H1 (cell line): ENCODE results near the gene JPH2. TPM values are rescaled to one million over a fixed set of nuclear protein-coding genes. Genes with fewer than 3 reads are reported as not detected.

Source experiments
- CTCF ChIA-PET: fragments of 300-600 bp; sonication (Branson Sonifier 250); formaldehyde crosslinking; loops from one replicate; lab custom pipeline; 2021; ENCODE audit not compliant: partially characterized antibody; lab: Charles Lee
- POLR2A ChIA-PET: fragments of 300-600 bp; sonication (Branson Sonifier 250); formaldehyde crosslinking; loops from one replicate; lab custom pipeline; 2021; ENCODE audit warnings: inconsistent platforms; ENCODE audit not compliant: partially characterized antibody; lab: Charles Lee
- DNase-seq, 2 experiments: peaks; one replicate each; pipeline versions ENCODE4 v3.0.0 to v3.0.0-alpha.2; 2010 to 2022; ENCODE audit warnings: low spot score in 2 of 2, low read depth in 1 of 2, mixed read lengths in 1 of 2
- FAIRE-seq: peaks from 2 replicates; lab custom pipeline; 2011; peaks lifted over from hg19 to GRCh38; lab: Jason Lieb, UNC
- H2AFZ ChIP-seq: 2 replicates; pipeline ENCODE4 v1.8.1; 2012; ENCODE audit warnings: low read length, inconsistent platforms
- H2AK5ac ChIP-seq: 2 replicates; pipeline ENCODE4 v1.6.1; 2013; ENCODE audit warnings: low read depth, low read length
- H2BK120ac ChIP-seq: replicated peaks from 2 replicates; pipeline ENCODE3; 2013; ENCODE audit warnings: low read depth, low read length, inconsistent platforms
- H2BK12ac ChIP-seq: 2 replicates; pipeline ENCODE4 v1.6.1; 2013; ENCODE audit warnings: low read depth, low read length
- H2BK15ac ChIP-seq: 2 replicates; pipeline ENCODE4 v1.6.1; 2013; ENCODE audit warnings: low read length
- H2BK20ac ChIP-seq: 2 replicates; pipeline ENCODE4 v1.6.1; 2013; ENCODE audit warnings: low read length
- H2BK5ac ChIP-seq: 2 replicates; pipeline ENCODE4 v1.6.1; 2013; ENCODE audit warnings: low read depth, low read length
- H3K14ac ChIP-seq: 2 replicates; pipeline ENCODE4 v1.6.1; 2013; ENCODE audit warnings: inconsistent platforms; ENCODE audit not compliant: insufficient read length
- H3K18ac ChIP-seq: 2 replicates; pipeline ENCODE4 v1.6.1; 2013; ENCODE audit warnings: low read length; ENCODE audit errors: extremely low read depth
- H3K23ac ChIP-seq: 2 replicates; pipeline ENCODE4 v1.6.1; 2013; ENCODE audit warnings: inconsistent platforms; ENCODE audit not compliant: insufficient read length
- H3K23me2 ChIP-seq: 2 replicates; pipeline ENCODE4 v1.6.1; 2013; ENCODE audit warnings: low read depth, low read length
- H3K27ac ChIP-seq: 2 replicates; pipeline ENCODE4 v1.6.1; 2011; ENCODE audit warnings: low read depth, low read length, inconsistent platforms
- H3K27me3 ChIP-seq, 4 experiments: replicated peaks in 1 of 4; 1 replicate in 1 of 4; 2 replicates in 3 of 4; pipeline versions ENCODE4 v1.6.1 to v1.8.1; 2011 to 2013; ENCODE audit warnings: low read length in 3 of 4, mild to moderate bottlenecking in 3 of 4, inconsistent platforms in 2 of 4, mixed read lengths in 2 of 4, moderate library complexity in 1 of 4; ENCODE audit not compliant: control insufficient read depth in 3 of 4, insufficient read depth in 3 of 4; ENCODE audit errors: extremely low read depth in 1 of 4
- H3K36me3 ChIP-seq, 4 experiments: 2 replicates each; pipeline versions ENCODE4 v1.6.1 to v1.8.1; 2011 to 2013; ENCODE audit warnings: mild to moderate bottlenecking in 4 of 4, low read length in 3 of 4, moderate library complexity in 2 of 4, control low read depth in 1 of 4, inconsistent platforms in 1 of 4; ENCODE audit not compliant: insufficient read depth in 4 of 4, control insufficient read depth in 2 of 4
- H3K4ac ChIP-seq: replicated peaks from 2 replicates; pipeline ENCODE3; 2013; ENCODE audit warnings: low read length, low read depth, mixed read lengths, inconsistent platforms; ENCODE audit not compliant: insufficient read length
- H3K4me1 ChIP-seq, 4 experiments: replicated peaks in 1 of 4; 1 replicate in 1 of 4; 2 replicates in 3 of 4; pipeline versions ENCODE4 v1.6.1 to v1.8.1; 2011 to 2013; ENCODE audit warnings: low read length in 3 of 4, inconsistent platforms in 2 of 4, mixed read lengths in 1 of 4; ENCODE audit not compliant: insufficient read depth in 4 of 4, control insufficient read depth in 3 of 4
- H3K4me2 ChIP-seq, 2 experiments: 2 replicates each; pipeline versions ENCODE4 v1.6.1 to v1.8.1; 2011 to 2013; ENCODE audit warnings: low read depth in 2 of 2, low read length in 2 of 2, control low read depth in 1 of 2, inconsistent platforms in 1 of 2, mild to moderate bottlenecking in 1 of 2; ENCODE audit not compliant: insufficient read depth in 1 of 2
- H3K4me3 ChIP-seq, 4 experiments: fragments of 200-600, 300-600 bp in 1 of 4; sonication (generic), shearing (Covaris generic), sonication (Bioruptor Twin) in 1 of 4; 2 replicates each; pipeline versions ENCODE4 v1.5.1 to v1.8.1; 2011 to 2016; ENCODE audit warnings: low read length in 4 of 4, low read depth in 3 of 4, control low read depth in 2 of 4, inconsistent platforms in 2 of 4, mild to moderate bottlenecking in 2 of 4, mixed read lengths in 1 of 4, moderate library complexity in 1 of 4; ENCODE audit not compliant: insufficient read depth in 2 of 4; ENCODE audit errors: extremely low read depth in 1 of 4
- H3K56ac ChIP-seq: replicated peaks from 2 replicates; pipeline ENCODE3; 2013; ENCODE audit warnings: low read depth, mild to moderate bottlenecking, mixed read lengths, low read length, inconsistent platforms; ENCODE audit not compliant: insufficient read length
- H3K79me1 ChIP-seq: 2 replicates; pipeline ENCODE4 v1.6.1; 2013; ENCODE audit warnings: low read depth, low read length, control low read depth
- H3K79me2 ChIP-seq, 2 experiments: 2 replicates each; pipeline versions ENCODE4 v1.6.1 to v1.8.1; 2012 to 2013; ENCODE audit warnings: low read length in 2 of 2, mild to moderate bottlenecking in 2 of 2, inconsistent platforms in 1 of 2; ENCODE audit not compliant: insufficient read depth in 2 of 2, control insufficient read depth in 1 of 2
- H3K9ac ChIP-seq, 4 experiments: replicated peaks in 1 of 4; 1 replicate in 1 of 4; 2 replicates in 3 of 4; pipeline versions ENCODE4 v1.6.1 to v1.8.1; 2011 to 2013; ENCODE audit warnings: low read depth in 3 of 4, low read length in 3 of 4, control low read depth in 2 of 4, mild to moderate bottlenecking in 2 of 4, moderate library complexity in 2 of 4, inconsistent platforms in 1 of 4; ENCODE audit errors: extremely low read depth in 1 of 4
- H3K9me3 ChIP-seq, 2 experiments: 2 replicates each; pipeline versions ENCODE4 v1.6.1 to v1.8.1; 2012 to 2013; ENCODE audit warnings: mild to moderate bottlenecking in 2 of 2, moderate library complexity in 2 of 2, control low read depth in 1 of 2, inconsistent platforms in 1 of 2, low read depth in 1 of 2, low read length in 1 of 2, mixed read lengths in 1 of 2; ENCODE audit not compliant: insufficient read depth in 2 of 2
- H4K20me1 ChIP-seq, 2 experiments: replicated peaks in 1 of 2; 2 replicates each; pipeline versions ENCODE3 to v1.8.1; 2011 to 2013; ENCODE audit warnings: inconsistent platforms in 2 of 2, low read length in 2 of 2, mild to moderate bottlenecking in 1 of 2; ENCODE audit not compliant: insufficient read depth in 2 of 2, control insufficient read depth in 1 of 2
- H4K5ac ChIP-seq: 2 replicates; pipeline ENCODE4 v1.6.1; 2013; ENCODE audit warnings: low read length, low read depth, mixed read lengths, inconsistent platforms; ENCODE audit not compliant: insufficient read length
- H4K8ac ChIP-seq: 2 replicates; pipeline ENCODE4 v1.8.0; 2013; ENCODE audit warnings: mild to moderate bottlenecking, moderate library complexity, low read length, inconsistent platforms; ENCODE audit not compliant: insufficient read depth; ENCODE audit errors: extremely low read depth
- H4K91ac ChIP-seq: replicated peaks from 2 replicates; pipeline ENCODE3; 2013; ENCODE audit warnings: low read length, mixed read lengths, inconsistent platforms; ENCODE audit not compliant: insufficient read length
- WGBS, 2 experiments: shearing (Covaris generic) in 1 of 2; methylation state at CpG; one replicate each; pipeline versions ENCODE4 v1.1.6 to v1.1.7; 2013 to 2015; ENCODE audit warnings: low lambda C conversion rate in 2 of 2, mixed read lengths in 2 of 2, inconsistent platforms in 1 of 2, low coverage in 1 of 2, missing lambda C conversion rate in 1 of 2; ENCODE audit not compliant: insufficient replicate concordance in 2 of 2, insufficient coverage in 1 of 2, insufficient read length in 1 of 2; ENCODE audit errors: extremely low coverage in 1 of 2, missing lambda C conversion rate in 1 of 2; 5-methylcytosine and 5-hydroxymethylcytosine counted together
- polyA plus RNA-seq, 7 experiments: library from polyadenylated mRNA; depleted of rRNA in 3 of 7; stranded (reverse) in 5 of 7; unstranded in 2 of 7; fragments of >200 nt in 5 of 7; fragments of 200-250 nt in 2 of 7; gene quantifications; 1 replicate in 5 of 7; 2 replicates in 1 of 7; 4 replicates in 1 of 7; pipeline versions ENCODE4 v1.2.1 to v1.2.3, GENCODE V29; 2011 to 2013; ENCODE audit warnings: missing spikeins in 2 of 7, mixed read lengths in 2 of 7
- total RNA-seq: library from RNA; stranded (reverse); fragmentation: NEBNext Ultra II Directional; extraction: Animal tissue kit (Norgen Biotek cat#: 25700); gene quantifications from 2 replicates; pipeline ENCODE4 v1.2.1, GENCODE V29; 2021

JPH2 gene
- total and polyA plus RNA-seq, 2 of the 8 experiments (the other 6 are each of a cell fraction or from before 2014, with no cell fraction given), result 0.59 to 1.3 TPM

DNA sequence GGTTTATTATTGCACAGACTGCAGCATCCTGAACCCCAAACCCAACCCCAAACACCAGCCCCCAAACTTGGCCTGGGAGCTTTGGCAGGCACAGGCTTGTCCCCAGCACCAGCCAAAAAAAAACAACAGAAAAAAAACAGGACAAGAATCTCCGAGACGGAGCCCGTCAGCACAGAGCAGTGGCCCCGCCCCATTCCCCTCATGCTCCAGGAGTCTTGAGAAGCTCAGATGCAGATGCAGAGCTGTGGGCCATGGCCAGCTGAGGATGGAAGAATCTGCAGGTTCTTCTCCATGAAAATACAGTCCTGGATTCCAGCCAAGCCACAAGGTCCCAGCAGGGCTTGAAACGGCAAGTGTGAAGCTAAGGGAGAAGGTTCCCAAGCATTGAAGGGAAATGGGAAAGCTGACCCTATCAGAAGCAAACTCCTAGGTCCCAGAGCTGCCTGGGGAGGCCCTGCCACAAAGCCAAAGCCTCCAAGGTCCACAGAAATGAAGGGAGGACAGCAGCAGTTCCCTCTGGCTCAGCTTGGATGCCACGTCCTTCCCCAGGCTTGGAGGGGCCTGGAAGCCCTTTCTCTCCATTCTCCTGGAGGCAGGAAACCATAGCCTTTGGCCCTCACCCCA is 75.2 kb downstream of the JPH2 start:
- H3K14ac ChIP-seq, result no peak overlapping the region
- no peaks in the 10 kb centered on the region for H4K20me1 ChIP-seq
- no peaks in the 10 kb centered on the region; a peak in 1 of 7 replicates for H3K4me1 ChIP-seq
- no peak overlapping the region for H2BK15ac ChIP-seq
- 0 out of 2 replicates have a peak overlapping the region, but pooled peaks have one; percentile 22 for H2AFZ ChIP-seq
- H3K4me2 ChIP-seq, result no peak overlapping the region
- H2BK120ac ChIP-seq, result no peak overlapping the region
- no peaks in the 10 kb centered on the region for H3K23me2 ChIP-seq
- no peak overlapping the region for H4K8ac ChIP-seq
- H3K9me3 ChIP-seq, result peaks cover 12 to 13% of the 10 kb centered on the region in 2 experiments
- H4K91ac ChIP-seq, result no peak overlapping the region
- no peak overlapping the region for H4K5ac ChIP-seq
- H3K27ac ChIP-seq, result no peak overlapping the region
- POLR2A ChIA-PET, result interaction anchor here (1.0 to 1.2 kb wide), 3 partner anchors 8 to 98 kb away, joined by 3 read pairs; partner anchors contain the start of gene OSER1
- H3K36me3 ChIP-seq, result no peaks in the 10 kb centered on the region
- H3K27me3 ChIP-seq, result no peaks in the 10 kb centered on the region
- no peaks in the 10 kb centered on the region for H3K79me1 ChIP-seq
- H3K4me3 ChIP-seq, result no peak overlapping the region
- no peak overlapping the region for H3K9ac ChIP-seq
- no peak overlapping the region for H2BK5ac ChIP-seq
- WGBS, 2 experiments, result 51% methylated on average over 6 of the region's 6 CpGs; no CpG with 5 or more reads in 1 of the 2 experiments
- no peak overlapping the region for H3K18ac ChIP-seq
- no peak overlapping the region for H2BK20ac ChIP-seq
- H2BK12ac ChIP-seq, result no peak overlapping the region
- no peak overlapping the region for H3K56ac ChIP-seq
- FAIRE-seq, result no peak
- H3K23ac ChIP-seq, result no peak overlapping the region
- DNase-seq, result no peak
- H3K4ac ChIP-seq, result no peak overlapping the region
- no peak overlapping the region for H2AK5ac ChIP-seq
- no peaks in the 10 kb centered on the region for H3K79me2 ChIP-seq
- CTCF ChIA-PET, result interaction anchor here (0.7 to 15.8 kb wide), 6 partner anchors 10 to 73 kb away, joined by 3 to 512 read pairs (median 6); partner anchors contain the start of gene JPH2
